Measurements from ENCODE around the gene ZNF574.

DNA sequence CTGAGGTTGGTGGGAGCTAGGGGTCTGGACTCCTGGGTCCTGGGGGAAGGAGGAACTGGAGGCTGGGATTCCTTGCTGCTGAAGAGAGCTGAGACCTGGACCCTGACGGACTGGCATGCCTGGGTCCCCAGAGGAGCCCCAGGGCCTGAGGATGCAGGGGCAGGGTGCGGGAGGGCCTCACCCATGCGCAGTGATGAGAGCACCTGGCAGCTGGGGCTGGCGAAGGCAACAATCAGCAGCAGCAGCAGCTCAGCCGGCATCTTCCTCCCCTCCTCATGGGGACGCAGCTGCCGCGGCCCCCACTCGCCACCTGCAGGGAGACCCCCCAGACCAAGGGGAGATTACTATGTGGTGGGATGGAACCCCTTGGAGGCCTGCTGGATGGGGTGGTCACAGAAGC is 10.5 kb upstream of the ZNF574 start:
- TF ChIP-seq POLR2A (IDR thresholded peaks at IDR 0.05), result no peak
- TF ChIP-seq, protein P1, sequence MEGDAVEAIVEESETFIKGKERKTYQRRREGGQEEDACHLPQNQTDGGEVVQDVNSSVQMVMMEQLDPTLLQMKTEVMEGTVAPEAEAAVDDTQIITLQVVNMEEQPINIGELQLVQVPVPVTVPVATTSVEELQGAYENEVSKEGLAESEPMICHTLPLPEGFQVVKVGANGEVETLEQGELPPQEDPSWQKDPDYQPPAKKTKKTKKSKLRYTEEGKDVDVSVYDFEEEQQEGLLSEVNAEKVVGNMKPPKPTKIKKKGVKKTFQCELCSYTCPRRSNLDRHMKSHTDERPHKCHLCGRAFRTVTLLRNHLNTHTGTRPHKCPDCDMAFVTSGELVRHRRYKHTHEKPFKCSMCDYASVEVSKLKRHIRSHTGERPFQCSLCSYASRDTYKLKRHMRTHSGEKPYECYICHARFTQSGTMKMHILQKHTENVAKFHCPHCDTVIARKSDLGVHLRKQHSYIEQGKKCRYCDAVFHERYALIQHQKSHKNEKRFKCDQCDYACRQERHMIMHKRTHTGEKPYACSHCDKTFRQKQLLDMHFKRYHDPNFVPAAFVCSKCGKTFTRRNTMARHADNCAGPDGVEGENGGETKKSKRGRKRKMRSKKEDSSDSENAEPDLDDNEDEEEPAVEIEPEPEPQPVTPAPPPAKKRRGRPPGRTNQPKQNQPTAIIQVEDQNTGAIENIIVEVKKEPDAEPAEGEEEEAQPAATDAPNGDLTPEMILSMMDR (IDR thresholded peaks at IDR 0.05), result no peak
